Renal cortical epithelial cell (primary cell): ENCODE data around the gene PRRX1. TPM values are rescaled to one million over a fixed set of nuclear protein-coding genes. Genes with fewer than 3 reads are reported as not detected.

Experiments
- DNase-seq: peaks from one replicate; pipeline ENCODE4 v3.0.0-alpha.2; 2011; ENCODE audit warnings: low read depth
- total RNA-seq: library from RNA; depleted of rRNA; stranded (reverse); fragments of >200 nt; gene quantifications from 2 replicates; pipeline ENCODE4 v1.2.3, GENCODE V29; 2014

The PRRX1 gene
- total RNA-seq, result not detected in 2 replicates

- no peak for DNase-seq
Measured at GRCh38 chr1:170664093-170664827, at the start of gene PRRX1. Gene PRRX1, plus strand, starts transcription at chr1:170664131. Its CDS starts 88 bp downstream, at chr1:170664219.

DNA sequence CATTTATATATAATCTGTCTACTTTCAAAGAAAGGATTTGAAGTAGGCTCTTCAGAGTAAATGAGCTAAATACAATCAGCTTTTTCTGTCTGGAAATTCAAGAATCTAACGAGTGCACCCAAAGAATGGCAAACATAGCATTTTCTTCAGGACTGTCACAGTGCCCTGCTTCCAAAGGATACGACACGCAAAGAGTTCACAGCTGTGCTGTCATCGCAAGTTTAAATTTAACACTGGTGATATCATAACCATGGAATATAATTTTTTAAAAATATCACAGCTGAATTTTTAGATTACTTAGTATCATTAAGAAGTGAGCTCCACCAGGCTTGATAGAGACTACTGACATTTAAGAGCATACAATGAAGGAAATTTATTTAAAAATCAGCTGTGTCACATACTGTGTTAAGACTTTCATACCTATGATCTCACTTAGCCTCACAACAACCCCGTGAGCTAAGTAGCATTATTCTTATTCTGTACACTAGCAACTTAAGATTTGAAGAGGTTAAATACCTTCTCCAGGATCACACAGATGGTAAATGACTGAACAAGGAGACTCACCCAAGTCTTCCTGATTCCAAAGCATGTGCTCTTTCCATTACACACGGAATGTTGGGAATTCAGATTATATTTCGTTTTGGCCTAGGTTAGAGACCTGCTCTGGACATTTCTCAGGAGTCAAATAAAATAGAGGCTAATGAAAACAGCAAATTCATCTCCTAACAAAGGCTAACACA lies 46.2 kb upstream of the PRRX1 start:
- no peak for DNase-seq

DNA sequence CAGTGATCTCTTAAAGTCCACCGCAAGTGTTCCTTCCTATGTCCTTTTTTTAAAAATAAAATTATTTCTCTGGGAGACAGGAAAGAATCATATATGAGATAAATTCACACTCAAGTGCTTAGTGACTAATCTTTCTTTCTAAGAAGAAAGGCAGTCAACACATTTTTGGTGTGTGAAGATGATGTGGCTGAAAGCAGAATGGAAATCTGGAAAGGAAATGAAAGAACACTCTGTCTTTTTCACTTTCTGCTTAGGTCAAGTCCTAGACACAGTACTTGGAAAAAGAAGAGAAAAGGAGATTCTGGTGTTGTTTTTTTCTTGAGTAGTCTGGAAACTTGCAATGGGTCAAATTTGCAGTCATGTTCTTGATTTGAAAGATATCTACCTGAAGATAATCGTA lies 45.5 kb upstream of the PRRX1 start:
- DNase-seq, result no peak

- no peak for DNase-seq
Measured at GRCh38 chr1:170619241-170620028, 44.5 kb upstream of the PRRX1 start.

DNA sequence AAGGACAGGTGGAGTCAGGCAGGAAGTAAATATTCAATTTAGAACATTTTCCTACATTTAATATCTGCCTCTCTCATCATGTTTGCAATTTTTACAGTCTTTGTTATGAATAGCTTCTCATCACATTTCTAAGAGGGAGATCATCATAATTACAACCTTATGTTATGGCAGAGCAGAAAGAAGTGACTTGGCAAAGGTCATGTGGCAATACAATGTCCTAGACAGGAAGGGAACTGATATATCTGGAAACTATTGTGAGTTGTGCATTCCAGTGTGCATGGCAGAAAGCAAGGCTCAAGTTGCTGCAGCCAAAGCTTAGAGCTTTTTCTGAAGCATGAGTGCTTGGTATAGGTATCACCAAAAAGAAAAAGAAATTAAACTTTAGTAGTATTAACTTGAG lies 43.8 kb upstream of the PRRX1 start:
- DNase-seq, result no peak

DNA sequence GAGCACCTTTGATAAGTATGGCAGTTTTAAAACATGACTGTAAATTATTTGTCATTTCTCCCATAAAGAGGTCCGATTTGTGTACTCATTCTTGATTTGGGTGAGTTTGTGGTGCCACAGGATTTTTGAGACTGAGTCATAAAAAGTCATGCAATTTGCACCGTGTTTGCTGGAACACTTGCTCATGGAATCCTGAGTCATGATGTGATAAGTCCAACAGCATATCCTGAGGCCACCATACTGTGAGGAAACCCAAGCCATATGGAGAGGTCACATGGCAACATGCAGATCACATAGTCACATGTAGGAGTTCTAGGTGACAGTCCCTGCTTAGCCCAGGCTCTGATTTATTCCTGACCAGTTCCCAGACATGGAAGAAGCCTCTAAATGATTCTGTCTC lies 40.8 kb upstream of the PRRX1 start:
- peak; percentile 16 for DNase-seq

- no peak for DNase-seq
Measured at GRCh38 chr1:170624146-170624545, 39.8 kb upstream of the PRRX1 start.

GRCh38 chr1:170630977-170631376 lies 33.0 kb upstream of the PRRX1 start:
- DNase-seq, result no peak

GRCh38 chr1:170634293-170634692 lies 29.6 kb upstream of the PRRX1 start:
- no peak for DNase-seq

DNA sequence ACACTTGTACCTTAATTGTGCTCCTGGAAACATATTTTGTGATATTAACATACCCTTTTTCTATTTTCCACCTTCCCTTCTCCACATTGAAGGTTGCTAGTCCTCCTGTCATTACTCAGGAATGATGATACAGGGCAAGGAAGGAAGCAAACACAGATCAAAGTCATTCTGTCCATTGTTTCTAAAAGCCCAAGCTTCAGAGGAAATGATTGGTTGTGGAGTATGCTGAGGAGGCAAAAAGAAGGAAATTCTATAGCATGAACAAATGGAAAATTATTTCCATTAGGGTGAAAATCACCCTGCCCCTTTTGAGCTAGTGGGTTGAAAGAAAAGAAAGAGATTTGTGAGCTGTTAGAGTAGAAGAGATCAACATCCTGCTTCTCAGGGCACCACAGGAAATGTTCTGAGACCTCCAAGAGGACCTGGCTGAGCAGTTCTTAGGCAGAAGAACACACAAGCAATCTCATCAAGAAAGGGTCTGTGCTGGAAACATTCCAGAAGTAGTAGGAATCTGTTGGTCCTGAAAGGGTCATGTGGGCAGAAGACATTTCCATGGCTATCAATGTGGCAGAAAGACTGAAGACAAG lies 29.0 kb upstream of the PRRX1 start:
- no peak for DNase-seq

DNA sequence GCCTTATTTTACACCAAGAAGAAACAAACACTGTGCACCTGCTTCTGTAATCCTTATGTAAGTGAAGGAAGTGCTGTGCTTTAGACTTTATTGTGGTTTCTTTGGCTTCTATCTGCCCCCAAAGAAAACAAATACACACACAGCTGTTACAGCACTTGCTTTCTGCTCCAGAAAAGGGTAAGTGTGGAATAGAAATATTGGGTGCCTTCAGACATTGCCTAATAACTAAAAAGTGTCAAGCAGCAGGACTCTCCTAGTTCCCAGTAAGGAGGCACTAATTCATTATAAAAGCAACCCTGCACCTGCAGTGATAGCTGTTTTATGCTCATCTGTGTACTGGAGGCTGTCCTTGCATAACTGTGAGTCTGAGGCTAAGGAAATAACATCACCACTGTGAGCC lies 23.4 kb upstream of the PRRX1 start:
- DNase-seq, result no peak

DNA sequence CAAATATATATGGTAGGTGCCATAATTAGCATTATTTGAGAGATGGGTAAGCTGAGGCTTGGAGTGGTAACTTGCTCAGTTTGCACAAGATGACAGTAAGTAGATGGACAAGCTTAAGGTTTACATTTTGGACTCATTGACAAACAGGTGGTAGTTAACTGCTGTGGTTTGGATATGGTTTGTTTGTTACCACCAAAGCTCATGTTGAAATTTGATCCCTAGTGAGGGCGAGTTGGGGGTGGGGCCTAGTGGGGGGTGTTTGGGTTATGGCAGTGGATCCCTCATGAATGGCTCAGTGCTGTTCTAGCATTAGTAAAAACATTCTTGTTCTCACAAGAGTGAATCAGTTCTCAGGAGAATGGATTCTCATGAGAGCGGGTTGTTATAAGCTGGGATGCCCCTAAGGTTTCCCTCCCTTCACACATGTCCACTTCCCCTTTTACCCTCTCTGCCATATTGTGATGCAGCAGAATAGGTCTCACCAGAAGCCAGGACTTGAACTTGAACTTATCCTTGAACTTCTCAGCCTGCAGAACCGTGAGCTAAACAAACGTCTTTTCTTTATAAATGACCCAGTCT lies 6.6 kb upstream of the PRRX1 start:
- no peak for DNase-seq

DNA sequence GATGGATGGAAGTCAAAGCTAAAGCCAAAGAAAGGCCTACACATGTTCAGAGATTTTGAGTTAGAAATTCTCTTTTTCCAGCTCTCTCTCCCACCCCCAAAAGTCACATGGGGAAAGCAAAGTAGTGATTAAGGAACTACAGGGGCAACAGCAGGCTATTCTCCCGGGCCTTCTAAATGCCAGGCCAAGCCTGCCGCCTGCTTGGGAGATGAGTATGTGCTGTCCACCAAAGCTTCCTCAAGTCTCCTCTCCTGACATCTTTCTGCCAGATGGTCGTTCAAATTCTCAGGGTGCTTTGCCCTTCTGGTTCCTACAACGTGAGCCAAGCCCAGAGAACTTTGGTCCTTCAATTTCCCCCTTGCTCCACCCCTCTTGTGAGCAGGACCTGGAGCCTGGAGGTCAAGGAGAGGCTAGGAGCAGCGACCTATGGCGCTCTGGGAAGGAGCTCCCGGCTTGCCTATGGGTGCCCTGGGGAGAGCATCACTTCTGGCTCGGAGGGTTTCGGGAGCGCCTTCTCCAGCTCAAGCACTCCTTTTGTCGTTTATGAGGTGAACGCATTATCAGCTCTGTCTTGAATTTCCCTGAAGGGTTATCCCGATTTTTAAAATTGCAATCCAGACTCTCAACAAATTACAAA lies 4.4 kb upstream of the PRRX1 start:
- no peak for DNase-seq

DNA sequence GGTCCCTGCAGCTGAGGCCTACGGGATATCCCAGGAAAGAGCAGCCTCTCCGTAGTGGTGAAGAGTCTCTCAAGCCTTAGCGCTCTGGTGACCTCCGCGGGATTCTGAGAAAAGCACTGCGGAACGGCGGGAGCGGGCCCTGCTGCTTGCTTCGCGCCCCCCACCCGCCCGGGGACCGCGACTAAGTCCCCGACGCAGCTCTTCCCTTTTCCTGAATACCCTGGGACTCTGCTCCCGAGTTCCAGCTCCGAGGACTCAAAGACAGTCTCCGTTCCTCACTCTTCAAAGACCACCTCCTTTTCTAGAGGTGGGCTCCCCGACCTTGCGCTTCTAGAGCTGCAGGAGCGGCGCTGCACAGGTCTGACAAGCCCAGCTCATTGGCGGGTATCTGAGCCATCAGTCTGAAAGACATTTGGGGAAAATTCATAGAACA lies 3.6 kb upstream of the PRRX1 start:
- DNase-seq, result no peak

GRCh38 chr1:170660871-170661645 lies 2.9 kb upstream of the PRRX1 start:
- no peak for DNase-seq

- no peak for DNase-seq
Measured at GRCh38 chr1:170661646-170662411, 2.1 kb upstream of the PRRX1 start.

DNA sequence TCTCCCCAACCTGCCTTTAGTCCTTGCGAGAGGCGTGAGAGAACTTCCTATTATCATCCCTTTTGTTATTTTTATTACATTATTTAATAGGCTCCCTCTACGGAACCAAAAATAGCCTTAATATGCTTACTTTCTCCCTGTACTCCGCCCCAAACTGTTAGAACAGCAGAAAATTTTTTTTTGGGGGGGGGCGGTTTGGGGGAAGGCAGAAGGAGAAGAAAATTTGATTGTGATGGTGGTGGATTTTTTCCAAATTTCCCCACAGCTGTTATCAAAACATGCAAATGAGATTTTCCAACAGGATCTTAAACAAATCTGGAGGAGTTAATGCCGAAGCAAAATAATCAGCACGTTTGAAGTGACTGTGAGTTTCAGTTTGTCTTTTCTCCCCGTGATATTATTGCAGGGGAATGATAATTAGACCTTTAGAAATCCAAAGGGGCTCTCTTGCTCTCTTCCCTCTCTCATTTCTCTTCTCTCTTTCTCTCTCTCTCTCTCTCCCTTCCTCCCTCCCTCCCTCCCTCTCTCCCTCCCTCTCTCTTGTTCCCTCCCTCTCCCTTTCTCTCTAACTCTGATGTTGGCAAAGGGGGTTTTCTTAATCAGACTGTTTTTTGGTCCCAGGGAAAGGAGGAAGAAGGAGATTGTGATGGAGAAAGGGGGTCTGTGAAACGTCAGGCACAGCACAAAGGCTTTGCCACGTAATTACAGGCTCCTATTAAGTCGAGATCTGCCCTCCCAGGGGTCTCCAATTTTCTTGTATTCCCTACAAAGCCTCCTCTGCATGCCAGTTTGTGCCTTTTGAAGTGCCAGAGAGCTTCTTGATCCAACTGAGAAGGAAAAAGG lies 1.1 kb upstream of the PRRX1 start:
- DNase-seq, result no peak

DNA sequence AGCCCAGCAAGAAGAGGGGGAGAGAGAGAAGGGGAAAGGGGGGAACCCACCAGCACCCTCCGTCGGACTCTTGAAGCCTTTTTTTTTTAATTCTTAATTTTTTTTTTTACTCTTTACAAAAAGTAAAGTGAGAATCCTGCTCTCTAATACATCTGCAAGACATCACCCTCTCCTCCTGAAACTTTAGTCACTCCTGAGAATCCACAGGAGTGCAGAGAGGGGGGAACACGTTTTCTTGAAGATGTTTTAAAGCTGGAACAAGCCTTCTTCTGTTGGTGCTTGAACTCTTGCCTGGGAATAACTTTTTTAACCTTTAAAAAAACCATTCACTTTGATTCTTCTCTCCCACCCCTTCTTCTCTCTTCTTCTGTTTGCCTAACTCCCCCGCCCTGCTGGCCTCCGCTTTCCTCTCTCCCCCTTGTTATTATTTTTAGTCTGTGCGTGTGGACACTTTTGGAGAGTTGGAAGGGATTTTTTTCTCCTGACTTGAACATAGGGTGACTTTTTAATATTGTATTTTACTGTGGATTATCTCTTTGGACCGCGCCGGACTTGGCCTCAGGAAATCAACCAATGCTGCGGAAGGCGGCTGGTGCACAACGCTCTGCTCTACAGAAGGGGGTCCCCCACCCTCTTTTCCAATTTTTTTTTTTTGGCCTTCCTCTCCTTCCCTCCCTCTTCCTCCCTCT lies 383 bp upstream of the PRRX1 start:
- DNase-seq, result no peak
